GM21825 (cell line): ENCODE data around the gene PRR36.
"Not testable (repeated sequence)": the region's sequence is repeated elsewhere in the genome, so short reads cannot be mapped to it uniquely, and the experiment has no call there.

Source experiments
- ATAC-seq: cut with Tn5 transposase; IDR thresholded peaks from one replicate; pipeline ENCODE4 v1.9.1; 2021; ENCODE audit warnings: mild to moderate bottlenecking, moderate library complexity; ENCODE audit not compliant: unreplicated experiment

PRR36 gene

GRCh38 chr19:7874076-7874896, at the start of gene PRR36:
PRR36 (minus strand) TSS chr19:7874390; CDS start chr19:7873689, 701 bp downstream.
- no peak for ATAC-seq

- no peak for ATAC-seq
Observed at GRCh38 chr19:7923295-7924191, 49.4 kb upstream of the PRR36 start.

GRCh38 chr19:7922836-7923195, 48.6 kb upstream of the PRR36 start:
- no peak for ATAC-seq

GRCh38 chr19:7921967-7922835, 48.0 kb upstream of the PRR36 start:
- ATAC-seq, result no peak

- no peak for ATAC-seq
Observed at GRCh38 chr19:7921302-7921966, 47.2 kb upstream of the PRR36 start.

GRCh38 chr19:7920519-7921301, 46.5 kb upstream of the PRR36 start:
- peak; percentile 36 for ATAC-seq

- ATAC-seq, result peak; percentile 43
Observed at GRCh38 chr19:7919610-7920518, 45.7 kb upstream of the PRR36 start, which contains the start of gene SNAPC2. SNAPC2 (plus strand) TSS chr19:7920338; CDS start chr19:7920367, 29 bp downstream.

- ATAC-seq, result no peak
Observed at GRCh38 chr19:7918615-7919421, 44.6 kb upstream of the PRR36 start.

GRCh38 chr19:7918062-7918614, 43.9 kb upstream of the PRR36 start:
- ATAC-seq, result not testable (repeated sequence)

GRCh38 chr19:7917267-7918061, 43.3 kb upstream of the PRR36 start:
- ATAC-seq, result no peak

- ATAC-seq, result no peak
Observed at GRCh38 chr19:7916955-7917266, 42.7 kb upstream of the PRR36 start.

- no peak for ATAC-seq
Observed at GRCh38 chr19:7916103-7916954, 42.1 kb upstream of the PRR36 start.

- no peak for ATAC-seq
Observed at GRCh38 chr19:7915250-7916102, 41.3 kb upstream of the PRR36 start.

GRCh38 chr19:7914598-7915045, 40.4 kb upstream of the PRR36 start, which contains the start of gene TGFBR3L:
TGFBR3L (plus strand) TSS chr19:7914830.
- no peak for ATAC-seq

GRCh38 chr19:7914099-7914498, 39.9 kb upstream of the PRR36 start:
- ATAC-seq, result no peak
